LHCN-M2 (cell line): Measurements from ENCODE around the gene DZIP1L. TPM values are rescaled to one million over a fixed set of nuclear protein-coding genes. Genes with fewer than 3 reads are reported as not detected.

Source experiments
- DNase-seq: peaks from one replicate; pipeline ENCODE4 v3.0.0-alpha.2; 2012; ENCODE audit warnings: low read depth
- total RNA-seq: library from RNA; depleted of rRNA; stranded (reverse); fragments of >200 nt; gene quantifications from 2 replicates; pipeline ENCODE4 v1.2.3, GENCODE V29; 2014; rRNA removed

DZIP1L gene
- total RNA-seq, 1 experiment from 2014 or later, result 18.3 TPM

DNA sequence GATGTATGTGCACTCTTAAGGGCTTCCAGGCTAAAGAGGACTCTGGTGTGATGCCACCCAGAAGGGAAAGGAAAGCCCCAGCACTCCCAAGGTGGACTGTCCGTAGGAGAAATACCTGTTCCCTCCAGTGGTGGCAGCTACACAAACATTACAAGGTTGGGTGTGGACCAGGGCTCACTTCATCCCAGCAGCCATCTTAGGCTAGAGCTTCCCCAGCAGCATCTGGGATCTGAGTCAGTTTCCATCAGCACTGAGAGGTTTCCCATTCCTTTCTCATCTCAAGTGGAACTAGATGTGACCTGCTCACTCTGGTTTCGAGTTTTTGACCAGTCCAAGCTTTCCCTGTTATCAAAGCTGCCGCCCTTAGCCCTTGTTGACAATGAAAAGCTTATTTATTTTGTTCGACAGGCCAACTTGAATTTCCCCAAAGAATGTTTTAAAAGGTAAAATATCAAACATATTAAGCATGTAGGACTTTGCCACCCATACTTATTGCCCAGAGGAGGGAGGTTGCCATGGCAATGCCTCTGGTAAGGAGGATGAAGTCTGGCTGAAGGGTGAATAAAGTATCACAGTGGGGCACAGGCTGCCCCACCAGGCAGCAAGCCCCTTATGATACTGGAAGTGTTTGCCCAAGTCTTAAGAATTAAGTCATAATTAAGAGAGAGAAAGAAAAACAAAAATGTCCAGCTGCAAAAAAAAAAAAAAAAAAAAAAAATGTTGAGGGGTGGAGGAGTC lies 76.5 kb downstream of the DZIP1L start:
- DNase-seq, result no peak

DNA sequence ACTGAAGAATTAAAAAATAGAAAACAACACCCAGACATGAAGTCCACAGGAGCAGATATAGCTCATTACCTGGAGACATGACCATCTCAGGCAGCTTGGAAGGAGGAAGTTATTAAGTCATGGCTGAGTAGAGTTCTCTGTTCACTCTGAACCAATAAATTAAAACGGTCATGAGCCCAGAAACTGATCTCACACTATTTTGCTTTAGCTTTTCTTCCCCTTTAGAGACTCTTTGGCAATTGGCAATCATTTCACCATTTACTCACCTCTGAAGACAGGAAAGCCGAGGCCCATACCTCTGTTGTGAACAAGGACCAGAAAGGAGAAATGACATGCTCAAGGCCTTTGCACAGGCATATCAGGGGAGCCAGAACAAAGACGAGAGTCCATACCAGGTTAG lies 78.8 kb downstream of the DZIP1L start:
- DNase-seq, result no peak

DNA sequence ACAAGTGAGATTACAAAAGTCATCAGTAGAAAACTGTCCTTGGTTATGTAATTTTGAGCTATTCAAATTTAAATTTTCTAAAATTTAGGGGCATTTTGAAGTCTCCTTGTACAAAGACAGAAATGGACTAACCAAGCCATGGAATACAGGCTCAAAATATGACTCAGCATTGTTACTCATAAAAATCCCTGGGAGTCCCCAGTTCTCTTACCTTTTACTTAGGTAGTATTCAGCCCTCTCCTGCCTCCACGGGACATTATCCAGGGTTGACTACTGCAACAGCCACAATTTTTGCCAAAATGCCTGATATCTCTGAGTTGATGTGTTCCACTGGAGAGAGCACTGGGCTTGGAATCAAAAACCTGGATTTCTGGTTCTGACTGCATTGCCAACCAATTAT lies 80.5 kb downstream of the DZIP1L start:
- DNase-seq, result no peak

DNA sequence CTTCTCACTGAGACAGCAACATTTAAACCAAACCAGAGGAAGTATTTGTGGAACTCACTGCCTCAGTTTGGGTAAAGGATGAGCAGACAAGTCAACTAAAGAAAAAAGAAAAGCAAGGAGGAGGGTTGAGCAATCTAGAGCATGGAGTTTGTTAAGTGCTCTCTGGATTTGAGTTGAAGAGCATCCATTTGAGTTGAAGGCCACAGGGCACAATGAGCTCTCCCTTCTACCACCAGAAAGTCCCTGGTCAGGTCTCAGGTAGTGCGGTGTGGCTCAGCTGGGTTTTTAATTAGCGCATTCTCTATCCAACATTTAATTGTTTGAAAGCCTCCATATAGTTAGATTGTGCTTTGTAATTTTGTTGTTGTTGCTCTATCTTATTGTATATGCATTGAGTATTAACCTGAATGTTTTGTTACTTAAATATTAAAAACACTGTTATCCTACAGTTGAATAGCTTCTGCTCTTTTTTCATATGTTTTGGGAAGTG lies 82.2 kb downstream of the DZIP1L start:
- DNase-seq, result no peak

DNA sequence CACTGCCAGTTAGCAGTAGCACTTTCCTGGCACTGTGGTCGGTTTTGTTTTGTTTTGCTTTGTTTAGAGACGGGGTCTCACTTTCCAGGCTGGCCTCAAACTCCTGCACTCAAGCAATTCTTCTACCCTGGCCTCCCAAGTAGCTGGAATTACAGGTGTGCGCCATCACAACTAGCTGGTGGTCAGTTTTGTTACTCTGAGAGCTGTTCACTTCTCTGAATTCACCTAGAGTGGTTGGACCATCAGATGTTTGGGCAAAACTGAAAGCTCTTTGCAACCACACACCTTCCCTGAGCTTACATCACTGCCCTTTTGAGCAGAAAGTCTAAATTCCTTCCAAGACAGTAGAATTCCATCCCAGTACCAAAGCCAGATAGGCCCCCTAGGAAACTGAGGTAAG lies 82.8 kb downstream of the DZIP1L start:
- no peak for DNase-seq

DNA sequence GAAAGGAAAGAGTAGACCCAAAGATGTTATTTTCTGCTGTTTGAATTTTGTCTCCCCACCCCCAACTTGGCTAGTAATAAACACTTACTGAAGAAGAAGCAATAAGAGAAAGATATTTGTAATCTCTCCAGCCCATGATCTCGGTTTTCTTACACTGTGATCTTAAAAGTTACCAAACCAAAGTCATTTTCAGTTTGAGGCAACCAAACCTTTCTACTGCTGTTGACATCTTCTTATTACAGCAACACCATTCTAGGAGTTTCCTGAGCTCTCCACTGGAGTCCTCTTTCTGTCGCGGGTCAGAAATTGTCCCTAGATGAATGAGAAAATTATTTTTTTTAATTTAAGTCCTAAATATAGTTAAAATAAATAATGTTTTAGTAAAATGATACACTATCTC lies 83.9 kb downstream of the DZIP1L start:
- no peak for DNase-seq

DNA sequence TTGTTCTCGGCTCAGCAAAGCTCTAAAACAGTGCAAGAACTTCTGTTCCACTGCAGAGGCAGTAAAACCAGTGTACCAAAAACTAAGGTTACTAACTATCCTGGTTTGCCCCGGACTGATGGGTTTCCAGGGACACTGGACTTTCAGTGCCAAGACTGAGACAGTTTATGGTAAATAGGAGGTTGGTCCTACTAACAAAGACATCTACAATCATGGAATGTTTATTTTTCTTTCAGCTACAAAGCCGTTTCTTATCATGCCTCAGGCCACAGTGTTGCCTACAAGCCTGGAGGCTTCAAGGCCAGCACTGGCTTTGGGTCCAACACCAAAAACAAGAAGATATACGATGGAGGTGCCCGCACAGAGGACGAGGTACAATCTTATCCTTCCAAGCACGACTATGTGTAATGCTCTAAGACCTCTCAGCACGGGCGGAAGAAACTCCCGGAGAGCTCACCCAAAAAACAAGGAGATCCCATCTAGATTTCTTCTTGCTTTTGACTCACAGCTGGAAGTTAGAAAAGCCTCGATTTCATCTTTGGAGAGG lies 84.6 kb downstream of the DZIP1L start:
- no peak for DNase-seq

DNA sequence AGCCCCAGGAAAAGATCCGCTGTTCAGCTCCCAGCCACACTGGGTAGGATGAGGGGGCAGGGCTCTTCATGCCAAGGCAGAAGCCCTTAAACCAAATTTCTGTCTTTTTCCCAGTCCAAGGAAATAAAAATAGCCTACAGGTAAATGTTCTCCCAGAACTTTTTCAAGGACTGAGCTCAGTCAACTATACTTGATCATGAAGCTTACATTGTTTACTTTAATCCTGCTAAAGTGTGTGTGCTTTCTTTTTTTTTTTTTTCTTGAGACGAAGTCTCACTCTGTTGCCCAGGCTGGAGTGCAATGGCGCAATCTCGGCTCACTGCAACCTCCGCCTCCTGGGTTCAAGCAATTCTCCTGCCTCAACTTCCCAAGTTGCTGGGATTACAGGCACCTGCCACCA lies 87.6 kb downstream of the DZIP1L start:
- no peak for DNase-seq

DNA sequence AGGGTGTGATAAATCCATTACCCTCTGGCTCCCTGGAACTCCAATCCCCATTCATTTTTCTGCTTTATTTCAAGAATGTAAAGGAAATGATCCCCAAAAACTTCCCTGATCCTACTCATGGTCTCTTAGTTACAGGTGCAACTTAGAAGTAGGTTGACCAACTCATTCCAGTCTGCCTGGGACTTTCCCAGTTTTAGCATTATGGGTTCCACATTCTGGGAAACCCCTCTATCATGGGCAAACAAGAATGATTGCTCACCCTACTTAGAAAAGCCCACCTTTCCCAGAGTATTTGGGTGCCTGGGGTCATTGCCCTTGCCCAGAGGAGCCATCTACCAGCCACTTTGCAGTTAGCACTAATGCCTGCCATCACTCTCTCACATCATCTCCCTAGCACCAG lies 89.9 kb downstream of the DZIP1L start:
- no peak for DNase-seq

DNA sequence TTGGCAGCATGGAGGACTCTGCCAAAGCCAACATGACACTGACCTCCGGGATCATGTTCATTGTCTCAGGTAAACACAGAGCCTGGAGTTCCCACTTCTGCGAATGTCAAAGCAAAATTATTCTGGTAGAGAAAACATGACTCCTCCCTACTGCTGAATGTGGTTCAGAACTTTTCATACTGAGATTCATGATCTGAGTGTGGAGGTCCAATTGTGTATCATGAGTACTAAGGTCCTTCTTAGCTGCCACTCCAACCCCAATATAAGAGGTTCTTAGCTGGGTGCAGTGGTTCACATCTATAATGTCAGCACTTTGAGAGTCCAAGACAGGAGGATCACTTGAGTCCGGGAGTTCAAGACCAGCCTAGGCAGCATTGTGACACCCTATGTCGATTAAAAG lies 91.7 kb downstream of the DZIP1L start:
- DNase-seq, result no peak

DNA sequence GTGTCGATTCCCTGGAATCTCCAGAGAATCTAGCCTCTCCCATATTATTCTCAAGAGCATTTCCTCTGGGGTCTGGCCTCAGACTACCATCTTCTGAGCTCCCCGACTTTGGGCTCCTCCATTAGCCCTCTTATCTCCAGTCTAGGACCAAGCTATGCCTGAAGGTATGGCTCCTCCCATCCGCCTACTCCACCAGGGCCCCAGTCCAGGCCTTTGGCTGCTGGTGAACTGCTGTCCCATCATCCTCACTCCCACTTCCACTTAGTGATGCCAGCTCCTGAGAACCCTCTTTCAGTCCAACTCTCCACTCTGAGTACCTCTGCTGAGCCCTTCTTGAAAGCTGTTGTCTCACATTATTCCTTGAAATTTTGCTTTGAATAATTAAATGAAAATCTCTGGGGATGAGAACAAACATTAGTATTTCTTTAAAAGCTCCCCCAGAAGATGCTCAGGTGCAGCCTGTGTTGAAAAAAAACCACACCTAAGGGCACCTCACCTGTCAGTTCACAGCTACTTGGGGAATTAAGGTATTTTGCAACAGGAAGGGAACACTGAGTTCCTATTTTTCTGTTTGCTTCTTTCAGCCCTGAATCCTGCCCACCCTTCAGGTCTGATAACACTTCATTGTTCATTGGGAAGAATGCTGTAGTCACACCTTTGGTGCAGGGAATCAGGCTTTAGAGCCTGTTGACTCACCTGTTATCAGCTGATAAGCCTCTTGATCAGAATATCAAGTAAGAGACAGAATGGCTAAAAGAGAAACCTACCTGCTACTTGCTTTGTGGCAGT lies 95.9 kb downstream of the DZIP1L start:
- DNase-seq, result no peak

DNA sequence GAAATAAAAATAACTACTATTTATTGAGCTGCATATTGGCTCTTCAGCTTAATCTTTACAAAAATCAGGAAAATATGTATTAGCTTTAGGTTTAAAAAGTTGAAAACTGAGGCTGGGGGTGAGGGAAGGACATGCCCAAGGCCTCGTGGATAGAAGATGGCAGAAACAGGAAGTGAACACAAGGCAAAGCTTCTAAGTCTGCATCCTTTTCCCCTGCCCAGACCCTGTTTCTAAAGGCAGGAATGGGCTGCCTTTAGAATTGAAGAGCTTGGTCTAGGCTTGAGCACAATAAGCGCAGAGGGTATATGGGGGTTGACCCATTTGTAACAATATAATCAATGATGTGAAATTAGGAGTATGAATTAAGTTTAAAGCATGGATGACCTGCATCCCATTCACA lies 99.3 kb downstream of the DZIP1L start:
- no peak for DNase-seq

DNA sequence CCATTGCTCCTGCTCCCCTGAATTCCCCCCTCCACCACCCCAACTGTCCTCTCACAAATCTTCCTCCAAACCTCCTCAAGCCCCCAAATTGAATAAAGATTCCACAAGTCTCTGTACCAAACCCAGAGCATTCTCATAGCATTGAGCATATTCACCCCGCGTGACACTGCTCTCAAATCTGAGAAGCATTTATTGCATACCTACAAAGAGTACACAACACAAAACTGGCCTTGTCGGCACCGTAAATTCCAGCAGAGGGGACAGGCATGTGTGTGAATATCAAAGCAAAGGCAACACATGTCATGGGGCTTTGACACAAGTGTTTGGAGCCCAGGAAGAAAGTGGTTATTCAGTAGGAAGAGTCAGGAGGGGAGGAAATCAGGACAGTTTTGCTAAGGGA lies 102.9 kb downstream of the DZIP1L start:
- DNase-seq, result no peak

Other genes starting within 250 kb of the DZIP1L start
- 0.06 TPM in 1 of 2 replicates, not detected in the other for gene CLDN18, start 105.4 kb downstream of the DZIP1L start, total RNA-seq
- gene A4GNT, start 16.8 kb upstream of the DZIP1L start, total RNA-seq, result not detected in 2 replicates
- 20.1 and 20.5 TPM in 2 replicates for gene DBR1, start 59.3 kb upstream of the DZIP1L start, total RNA-seq
- gene ARMC8, start 71.7 kb upstream of the DZIP1L start, total RNA-seq, result 74.2 and 85.4 TPM in 2 replicates
- gene NME9, start 214.2 kb upstream of the DZIP1L start, total RNA-seq, result not detected in 2 replicates
- 40.8 and 58.8 TPM in 2 replicates for gene MRAS, start 233.0 kb upstream of the DZIP1L start, total RNA-seq